NCI-H2081 treated with DMSO at 0.1 percent for 48 hours (cell line): Measurements from ENCODE around the gene ADRA2A.

Experiments
- DNase-seq: peaks from one replicate; lab custom pipeline; 2025; lab: John Stamatoyannopoulos, UW

The ADRA2A gene

GRCh38 chr10:111083222-111084095 is 6.6 kb downstream of the ADRA2A start:
- DNase-seq, result no peak

- DNase-seq, result no peak
Observed at GRCh38 chr10:111084366-111085255, 7.8 kb downstream of the ADRA2A start.

GRCh38 chr10:111085690-111086353 is 9.0 kb downstream of the ADRA2A start:
- no peak for DNase-seq

GRCh38 chr10:111086574-111086973 is 9.7 kb downstream of the ADRA2A start:
- DNase-seq, result no peak

- no peak for DNase-seq
Observed at GRCh38 chr10:111087331-111087756, 10.5 kb downstream of the ADRA2A start.

- DNase-seq, result no peak
Observed at GRCh38 chr10:111087968-111088505, 11.2 kb downstream of the ADRA2A start.

GRCh38 chr10:111089293-111089692 is 12.5 kb downstream of the ADRA2A start:
- no peak for DNase-seq

- no peak for DNase-seq
Observed at GRCh38 chr10:111091833-111092232, 15.0 kb downstream of the ADRA2A start.

GRCh38 chr10:111093741-111094380 is 17.0 kb downstream of the ADRA2A start:
- DNase-seq, result no peak

GRCh38 chr10:111098679-111099437 is 22.0 kb downstream of the ADRA2A start:
- no peak for DNase-seq

- DNase-seq, result no peak
Observed at GRCh38 chr10:111100198-111100597, 23.4 kb downstream of the ADRA2A start.

- DNase-seq, result no peak
Observed at GRCh38 chr10:111101796-111102195, 25.0 kb downstream of the ADRA2A start.

GRCh38 chr10:111102359-111102837 is 25.6 kb downstream of the ADRA2A start:
- no peak for DNase-seq

GRCh38 chr10:111103196-111103840 is 26.5 kb downstream of the ADRA2A start:
- no peak for DNase-seq

- no peak for DNase-seq
Observed at GRCh38 chr10:111104811-111105210, 28.0 kb downstream of the ADRA2A start.

- DNase-seq, result no peak
Observed at GRCh38 chr10:111106081-111106480, 29.3 kb downstream of the ADRA2A start.

GRCh38 chr10:111107023-111107422 is 30.2 kb downstream of the ADRA2A start:
- no peak for DNase-seq

- DNase-seq, result no peak
Observed at GRCh38 chr10:111107846-111108245, 31.0 kb downstream of the ADRA2A start.

GRCh38 chr10:111108441-111108840 is 31.6 kb downstream of the ADRA2A start:
- no peak for DNase-seq
